ENCODE measurements around the gene SIRT6.
"Not testable (repeated sequence)": the region's sequence is repeated elsewhere in the genome, so short reads cannot be mapped to it uniquely, and the experiment has no call there.

The SIRT6 gene

DNA sequence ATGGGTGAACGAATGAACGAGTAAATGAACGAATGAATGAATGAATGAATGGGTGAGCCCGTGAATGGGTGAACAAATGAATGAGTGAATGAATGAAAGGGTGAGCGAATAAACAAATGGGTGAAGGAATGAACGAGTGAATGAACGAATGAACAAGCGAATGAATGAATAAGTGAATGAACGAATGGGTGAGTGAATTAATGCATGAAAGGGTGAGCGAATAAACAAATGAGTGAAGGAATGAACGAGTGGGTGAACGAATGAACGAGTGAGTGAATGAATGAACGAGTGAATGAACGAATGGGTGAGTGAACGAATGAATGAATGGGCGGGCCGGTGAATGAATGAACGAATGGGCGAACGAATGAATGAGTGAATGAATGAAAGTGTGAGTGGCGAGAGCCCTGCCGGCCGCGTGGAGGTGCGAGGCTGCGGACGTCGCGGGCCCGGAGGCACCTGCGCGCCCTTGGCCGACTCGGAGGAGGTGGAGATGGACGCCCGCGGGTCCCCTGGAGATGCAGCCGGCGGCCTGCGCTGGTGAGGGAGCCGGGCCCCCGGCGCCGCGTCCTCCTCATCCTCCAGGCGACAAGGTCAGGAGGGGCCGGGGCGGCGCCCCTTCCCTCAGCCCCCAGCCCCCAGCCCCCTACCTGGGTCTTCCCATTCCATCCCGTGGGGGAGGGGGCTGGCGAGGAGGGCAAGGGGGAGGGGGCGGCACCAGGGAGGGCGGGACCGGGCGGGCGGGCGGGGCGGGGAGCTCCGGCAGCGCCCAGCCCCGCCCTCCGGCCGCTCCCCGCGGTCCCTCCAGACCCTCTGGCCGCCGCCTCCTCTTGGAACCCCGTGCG is 15.5 kb upstream of the SIRT6 start:
- no peak overlapping the region for H3K27ac ChIP-seq

DNA sequence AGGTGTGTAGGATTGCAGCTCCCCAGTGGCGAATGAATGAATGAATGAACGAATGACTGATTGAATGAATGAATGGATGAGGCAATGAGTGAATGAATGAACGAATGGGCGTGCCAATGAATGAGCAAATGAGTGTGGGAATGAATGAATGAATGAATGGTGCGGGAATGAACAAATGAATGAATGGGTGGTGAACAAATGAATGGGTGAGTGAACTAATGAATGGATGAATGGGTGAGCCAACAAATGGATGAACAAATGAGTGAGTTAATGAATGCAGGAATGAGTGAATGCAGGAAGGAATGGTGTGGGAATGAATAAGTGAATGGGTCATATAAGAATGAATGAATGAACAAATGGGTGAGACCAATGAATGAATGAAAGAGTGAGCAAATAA is 14.9 kb upstream of the SIRT6 start:
- no peak overlapping the region for H3K27ac ChIP-seq
- TF ChIP-seq, protein P1, sequence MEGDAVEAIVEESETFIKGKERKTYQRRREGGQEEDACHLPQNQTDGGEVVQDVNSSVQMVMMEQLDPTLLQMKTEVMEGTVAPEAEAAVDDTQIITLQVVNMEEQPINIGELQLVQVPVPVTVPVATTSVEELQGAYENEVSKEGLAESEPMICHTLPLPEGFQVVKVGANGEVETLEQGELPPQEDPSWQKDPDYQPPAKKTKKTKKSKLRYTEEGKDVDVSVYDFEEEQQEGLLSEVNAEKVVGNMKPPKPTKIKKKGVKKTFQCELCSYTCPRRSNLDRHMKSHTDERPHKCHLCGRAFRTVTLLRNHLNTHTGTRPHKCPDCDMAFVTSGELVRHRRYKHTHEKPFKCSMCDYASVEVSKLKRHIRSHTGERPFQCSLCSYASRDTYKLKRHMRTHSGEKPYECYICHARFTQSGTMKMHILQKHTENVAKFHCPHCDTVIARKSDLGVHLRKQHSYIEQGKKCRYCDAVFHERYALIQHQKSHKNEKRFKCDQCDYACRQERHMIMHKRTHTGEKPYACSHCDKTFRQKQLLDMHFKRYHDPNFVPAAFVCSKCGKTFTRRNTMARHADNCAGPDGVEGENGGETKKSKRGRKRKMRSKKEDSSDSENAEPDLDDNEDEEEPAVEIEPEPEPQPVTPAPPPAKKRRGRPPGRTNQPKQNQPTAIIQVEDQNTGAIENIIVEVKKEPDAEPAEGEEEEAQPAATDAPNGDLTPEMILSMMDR (conservative IDR thresholded peaks at IDR 0.05) = no peak

More for the DNA sequence above, 15.5 kb upstream of the SIRT6 start:
- TF ChIP-seq, protein P1 (conservative IDR thresholded peaks at IDR 0.05) = no peak

DNA sequence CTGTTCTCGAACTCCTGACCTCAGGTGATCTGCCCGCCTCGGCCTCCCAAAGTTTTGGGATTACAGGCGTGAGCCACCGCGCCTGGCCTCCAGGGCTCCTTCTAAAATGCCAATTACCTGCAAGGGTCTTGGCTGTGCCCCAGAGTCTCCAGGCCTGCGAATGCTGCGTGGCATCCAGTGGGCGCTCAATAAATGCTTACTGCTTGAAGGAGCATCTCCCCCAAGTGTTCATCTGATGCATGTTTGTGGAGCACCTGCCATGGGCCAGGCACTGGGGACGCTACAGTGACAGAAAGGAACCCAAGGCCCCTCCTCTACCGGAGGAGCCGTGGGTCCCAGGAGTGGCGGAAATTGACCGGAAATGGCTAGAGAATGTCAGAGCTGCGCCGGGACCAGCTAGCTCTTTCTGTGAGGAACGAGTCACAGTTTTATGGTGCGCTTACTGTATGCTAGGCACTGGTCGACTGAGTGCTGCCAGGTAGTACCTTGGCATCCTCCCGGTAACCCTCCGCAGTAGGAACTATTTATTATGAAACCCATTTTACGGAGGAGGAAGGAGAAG is 14.3 kb upstream of the SIRT6 start:
- TF ChIP-seq, protein P1 (conservative IDR thresholded peaks at IDR 0.05) = no peak
- H3K27ac ChIP-seq = no peak overlapping the region

DNA sequence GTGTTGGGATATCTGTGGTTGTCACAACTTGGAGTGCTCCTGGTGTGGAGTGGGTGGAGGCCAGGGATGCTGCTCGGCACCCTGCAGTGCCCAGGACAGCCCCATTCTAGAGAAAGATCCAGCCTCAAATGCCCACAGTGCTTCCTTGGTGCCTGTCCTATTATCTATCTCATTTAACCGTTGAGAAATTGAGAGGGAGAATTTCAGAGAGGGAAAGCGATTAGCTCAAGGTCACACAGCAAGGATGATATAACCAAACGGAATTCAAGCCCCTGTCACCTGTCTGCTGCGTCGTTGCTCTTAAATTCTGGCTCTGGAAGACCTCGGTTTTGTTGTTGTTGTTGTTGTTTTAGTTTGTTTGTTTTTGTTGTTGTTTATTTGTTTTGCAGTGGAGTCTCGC is 13.6 kb upstream of the SIRT6 start:
- TF ChIP-seq, protein P1 (conservative IDR thresholded peaks at IDR 0.05) = no peak
- no peak overlapping the region for H3K27ac ChIP-seq

DNA sequence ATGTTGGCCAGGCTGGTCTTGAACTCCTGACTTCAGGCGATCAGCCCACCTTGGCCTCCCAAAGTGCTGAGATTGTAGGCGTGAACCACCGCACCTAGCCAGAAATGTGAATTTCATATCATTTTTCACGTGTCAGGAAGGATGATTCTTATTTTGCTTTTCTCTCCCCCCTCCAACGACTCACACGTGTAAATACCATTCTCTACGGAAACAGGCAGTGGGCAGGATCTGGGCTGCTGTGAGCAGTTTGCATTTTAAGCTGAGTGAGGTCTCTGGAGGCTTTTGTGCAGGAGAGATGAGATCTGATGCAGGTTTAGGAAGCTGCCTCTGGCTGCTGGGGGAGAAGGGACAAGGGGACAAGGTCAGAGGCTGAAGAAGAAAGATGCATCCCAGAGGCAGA is 12.0 kb upstream of the SIRT6 start:
- no peak overlapping the region for H3K27ac ChIP-seq
- TF ChIP-seq, protein P1 (conservative IDR thresholded peaks at IDR 0.05) = no peak

DNA sequence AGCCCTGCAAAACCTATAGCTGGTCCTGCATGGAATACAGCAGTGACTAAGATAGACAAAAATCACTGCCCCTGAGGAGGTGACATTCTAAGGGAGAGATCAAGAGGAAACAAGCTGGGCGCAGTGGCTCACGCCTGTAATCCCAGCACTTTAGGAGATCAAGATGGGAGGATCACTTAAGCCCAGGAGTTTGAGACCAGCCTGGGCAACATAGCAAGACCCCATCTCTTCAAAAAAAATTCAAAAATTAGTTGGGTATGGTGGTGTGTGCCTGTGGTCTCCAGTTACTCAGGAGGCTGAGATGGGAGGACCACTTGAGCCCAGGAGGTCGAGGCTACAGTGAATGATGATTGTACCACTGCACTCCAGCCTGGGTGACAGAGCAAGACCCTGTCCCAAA is 10.2 kb upstream of the SIRT6 start:
- H3K27ac ChIP-seq = not testable (repeated sequence)

DNA sequence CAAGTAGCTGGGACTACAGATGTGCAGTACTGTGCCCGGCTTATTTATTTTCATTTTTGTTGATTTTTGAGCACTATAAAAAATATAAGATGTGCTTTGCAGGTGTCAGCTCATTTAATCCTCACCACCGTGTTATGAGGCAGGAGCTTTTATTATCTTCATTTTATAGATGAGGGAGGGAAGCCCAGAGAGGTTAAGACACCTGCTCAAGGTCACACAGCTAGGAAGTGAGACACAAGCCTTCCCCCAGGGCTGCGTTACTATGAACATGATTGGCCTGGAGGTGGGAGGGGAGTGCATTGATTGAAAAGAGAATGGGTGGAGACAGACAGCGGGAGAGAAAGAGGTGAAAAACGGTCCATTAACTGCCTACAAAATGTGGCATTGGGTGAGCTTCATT is 7.3 kb upstream of the SIRT6 start:
- no peak overlapping the region for H3K27ac ChIP-seq
- TF ChIP-seq, protein P1 (conservative IDR thresholded peaks at IDR 0.05) = no peak
